ENCODE measurements around the gene SLC30A10.

The SLC30A10 gene
- total RNA-seq, result 0 reads per million in 3 donors

- no peak for DNase-seq
- Histone ChIP-seq H3K36me3 (ENCODE audit: control insufficient read depth, insufficient read depth, low read length) (no peaks in the 10 kb centered on the region), H3K4me1 (ENCODE audit: control insufficient read depth, insufficient read depth, low read length, poor library complexity, severe bottlenecking) (no peaks in the 10 kb centered on the region), H3K9me3 (ENCODE audit: control insufficient read depth, low read length) (no peaks in the 10 kb centered on the region), H3K4me3 (ENCODE audit: insufficient read depth, low read depth, low read length, poor library complexity, severe bottlenecking) (no peak within 1 kb of the TSS), H3K27ac (ENCODE audit: insufficient read depth, low read length, poor library complexity, severe bottlenecking) (no peak within 1 kb of the TSS), H3K27me3 (replicated peaks; ENCODE audit: control insufficient read depth, insufficient read depth, low read length, poor library complexity, severe bottlenecking) (peaks cover 10% of the 10 kb centered on the region)
These were observed at the start of gene SLC30A10 for GRCh38 chr1:219927956-219928790. SLC30A10 (minus strand) TSS chr1:219928557; CDS start chr1:219928440, 117 bp downstream.

GRCh38 chr1:219973213-219973612 lies 44.9 kb upstream of the SLC30A10 start:
- Histone ChIP-seq H3K4me3 (ENCODE audit: insufficient read depth, low read depth, low read length, poor library complexity, severe bottlenecking) (no peak overlapping the region), H3K27ac (ENCODE audit: insufficient read depth, low read length, poor library complexity, severe bottlenecking) (no peak overlapping the region), H3K36me3 (ENCODE audit: control insufficient read depth, insufficient read depth, low read length) (peaks cover 64% of the 10 kb centered on the region), H3K27me3 (replicated peaks; ENCODE audit: control insufficient read depth, insufficient read depth, low read length, poor library complexity, severe bottlenecking) (no peaks in the 10 kb centered on the region), H3K4me1 (ENCODE audit: control insufficient read depth, insufficient read depth, low read length, poor library complexity, severe bottlenecking) (no peaks in the 10 kb centered on the region), H3K9me3 (ENCODE audit: control insufficient read depth, low read length) (no peaks in the 10 kb centered on the region)
- no peak for DNase-seq

- no peak overlapping the region for H3K4me3 ChIP-seq (ENCODE audit: insufficient read depth, low read depth, low read length, poor library complexity, severe bottlenecking)
- H3K27ac ChIP-seq (ENCODE audit: insufficient read depth, low read length, poor library complexity, severe bottlenecking), result no peak overlapping the region
- no peaks in the 10 kb centered on the region for H3K9me3 ChIP-seq (ENCODE audit: control insufficient read depth, low read length)
- no peaks in the 10 kb centered on the region for H3K4me1 ChIP-seq (ENCODE audit: control insufficient read depth, insufficient read depth, low read length, poor library complexity, severe bottlenecking)
- DNase-seq, result no peak
- no peaks in the 10 kb centered on the region for H3K27me3 ChIP-seq (replicated peaks; ENCODE audit: control insufficient read depth, insufficient read depth, low read length, poor library complexity, severe bottlenecking)
- peaks cover 26% of the 10 kb centered on the region for H3K36me3 ChIP-seq (ENCODE audit: control insufficient read depth, insufficient read depth, low read length)
These were observed 39.0 kb upstream of the SLC30A10 start for GRCh38 chr1:219967361-219967760.

GRCh38 chr1:219966071-219966349 lies 37.7 kb upstream of the SLC30A10 start:
- H3K27me3 ChIP-seq (replicated peaks; ENCODE audit: control insufficient read depth, insufficient read depth, low read length, poor library complexity, severe bottlenecking), result no peaks in the 10 kb centered on the region
- no peaks in the 10 kb centered on the region for H3K4me1 ChIP-seq (ENCODE audit: control insufficient read depth, insufficient read depth, low read length, poor library complexity, severe bottlenecking)
- no peak for DNase-seq
- H3K36me3 ChIP-seq (ENCODE audit: control insufficient read depth, insufficient read depth, low read length), result peaks cover 22% of the 10 kb centered on the region
- no peak overlapping the region for H3K27ac ChIP-seq (ENCODE audit: insufficient read depth, low read length, poor library complexity, severe bottlenecking)
- H3K4me3 ChIP-seq (ENCODE audit: insufficient read depth, low read depth, low read length, poor library complexity, severe bottlenecking), result no peak overlapping the region
- no peaks in the 10 kb centered on the region for H3K9me3 ChIP-seq (ENCODE audit: control insufficient read depth, low read length)

GRCh38 chr1:219965285-219966070 lies 37.1 kb upstream of the SLC30A10 start:
- H3K4me1 ChIP-seq (ENCODE audit: control insufficient read depth, insufficient read depth, low read length, poor library complexity, severe bottlenecking), result no peaks in the 10 kb centered on the region
- peaks cover 17% of the 10 kb centered on the region for H3K36me3 ChIP-seq (ENCODE audit: control insufficient read depth, insufficient read depth, low read length)
- no peak overlapping the region for H3K4me3 ChIP-seq (ENCODE audit: insufficient read depth, low read depth, low read length, poor library complexity, severe bottlenecking)
- no peak for DNase-seq
- no peak overlapping the region for H3K27ac ChIP-seq (ENCODE audit: insufficient read depth, low read length, poor library complexity, severe bottlenecking)
- no peaks in the 10 kb centered on the region for H3K27me3 ChIP-seq (replicated peaks; ENCODE audit: control insufficient read depth, insufficient read depth, low read length, poor library complexity, severe bottlenecking)
- no peaks in the 10 kb centered on the region for H3K9me3 ChIP-seq (ENCODE audit: control insufficient read depth, low read length)

GRCh38 chr1:219963432-219963831 lies 35.1 kb upstream of the SLC30A10 start:
- no peak for DNase-seq
- Histone ChIP-seq H3K27me3 (replicated peaks; ENCODE audit: control insufficient read depth, insufficient read depth, low read length, poor library complexity, severe bottlenecking) (no peaks in the 10 kb centered on the region), H3K9me3 (ENCODE audit: control insufficient read depth, low read length) (no peaks in the 10 kb centered on the region), H3K4me1 (ENCODE audit: control insufficient read depth, insufficient read depth, low read length, poor library complexity, severe bottlenecking) (no peaks in the 10 kb centered on the region), H3K27ac (ENCODE audit: insufficient read depth, low read length, poor library complexity, severe bottlenecking) (no peak overlapping the region), H3K4me3 (ENCODE audit: insufficient read depth, low read depth, low read length, poor library complexity, severe bottlenecking) (no peak overlapping the region), H3K36me3 (ENCODE audit: control insufficient read depth, insufficient read depth, low read length) (peaks cover 3% of the 10 kb centered on the region)

GRCh38 chr1:219961684-219962083 lies 33.3 kb upstream of the SLC30A10 start:
- H3K9me3 ChIP-seq (ENCODE audit: control insufficient read depth, low read length), result no peaks in the 10 kb centered on the region
- H3K4me1 ChIP-seq (ENCODE audit: control insufficient read depth, insufficient read depth, low read length, poor library complexity, severe bottlenecking), result no peaks in the 10 kb centered on the region
- no peaks in the 10 kb centered on the region for H3K36me3 ChIP-seq (ENCODE audit: control insufficient read depth, insufficient read depth, low read length)
- no peak overlapping the region for H3K27ac ChIP-seq (ENCODE audit: insufficient read depth, low read length, poor library complexity, severe bottlenecking)
- no peak overlapping the region for H3K4me3 ChIP-seq (ENCODE audit: insufficient read depth, low read depth, low read length, poor library complexity, severe bottlenecking)
- no peaks in the 10 kb centered on the region for H3K27me3 ChIP-seq (replicated peaks; ENCODE audit: control insufficient read depth, insufficient read depth, low read length, poor library complexity, severe bottlenecking)
- no peak for DNase-seq

- Histone ChIP-seq H3K36me3 (ENCODE audit: control insufficient read depth, insufficient read depth, low read length) (no peaks in the 10 kb centered on the region), H3K4me3 (ENCODE audit: insufficient read depth, low read depth, low read length, poor library complexity, severe bottlenecking) (no peak overlapping the region), H3K27ac (ENCODE audit: insufficient read depth, low read length, poor library complexity, severe bottlenecking) (no peak overlapping the region), H3K27me3 (replicated peaks; ENCODE audit: control insufficient read depth, insufficient read depth, low read length, poor library complexity, severe bottlenecking) (no peaks in the 10 kb centered on the region), H3K9me3 (ENCODE audit: control insufficient read depth, low read length) (no peaks in the 10 kb centered on the region), H3K4me1 (ENCODE audit: control insufficient read depth, insufficient read depth, low read length, poor library complexity, severe bottlenecking) (no peaks in the 10 kb centered on the region)
- no peak for DNase-seq
These were observed 31.3 kb upstream of the SLC30A10 start for GRCh38 chr1:219959540-219960203.

- DNase-seq, result no peak
- no peaks in the 10 kb centered on the region for H3K4me1 ChIP-seq (ENCODE audit: control insufficient read depth, insufficient read depth, low read length, poor library complexity, severe bottlenecking)
- no peaks in the 10 kb centered on the region for H3K9me3 ChIP-seq (ENCODE audit: control insufficient read depth, low read length)
- no peaks in the 10 kb centered on the region for H3K27me3 ChIP-seq (replicated peaks; ENCODE audit: control insufficient read depth, insufficient read depth, low read length, poor library complexity, severe bottlenecking)
- H3K36me3 ChIP-seq (ENCODE audit: control insufficient read depth, insufficient read depth, low read length), result no peaks in the 10 kb centered on the region
- no peak overlapping the region for H3K4me3 ChIP-seq (ENCODE audit: insufficient read depth, low read depth, low read length, poor library complexity, severe bottlenecking)
- H3K27ac ChIP-seq (ENCODE audit: insufficient read depth, low read length, poor library complexity, severe bottlenecking), result no peak overlapping the region
These were observed 30.6 kb upstream of the SLC30A10 start for GRCh38 chr1:219958875-219959417.

Data from effector memory CD4-positive, alpha-beta T cell (primary cell).